Activated CD8-positive, alpha-beta memory T cell treated with anti-CD3 and anti-CD28 coated beads, Interleukin-2, amount 50 U/mL, for 1 hour (primary cell): ENCODE data around the gene ITIH5.
"Not testable (repeated sequence)": the region's sequence is repeated elsewhere in the genome, so short reads cannot be mapped to it uniquely, and the experiment has no call there.

Experiments used
- DNase-seq: peaks from one replicate; pipeline ENCODE4 v3.0.0-alpha.2; 2020; ENCODE audit errors: extremely low read depth

The ITIH5 gene

GRCh38 chr10:7666253-7667023 is at the start of gene ITIH5:
ITIH5 (minus strand) TSS chr10:7666966; CDS start chr10:7666892, 74 bp downstream.
- DNase-seq: no peak

GRCh38 chr10:7715515-7715914 is 48.7 kb upstream of the ITIH5 start:
- no peak for DNase-seq

GRCh38 chr10:7711075-7711474 is 44.3 kb upstream of the ITIH5 start:
- not testable (repeated sequence) for DNase-seq

GRCh38 chr10:7710446-7710845 is 43.7 kb upstream of the ITIH5 start:
- no peak for DNase-seq

GRCh38 chr10:7708832-7709231 is 42.1 kb upstream of the ITIH5 start:
- DNase-seq: no peak

- no peak for DNase-seq
Observed at GRCh38 chr10:7707858-7708622, 41.3 kb upstream of the ITIH5 start.

GRCh38 chr10:7707102-7707501 is 40.3 kb upstream of the ITIH5 start:
- no peak for DNase-seq

- no peak for DNase-seq
Observed at GRCh38 chr10:7706534-7707073, 39.8 kb upstream of the ITIH5 start.

GRCh38 chr10:7705341-7705740 is 38.6 kb upstream of the ITIH5 start:
- DNase-seq: no peak

GRCh38 chr10:7704071-7705016 is 37.6 kb upstream of the ITIH5 start:
- DNase-seq: no peak

- no peak for DNase-seq
Observed at GRCh38 chr10:7703140-7703539, 36.4 kb upstream of the ITIH5 start, which contains the start of gene ITIH2. ITIH2 (plus strand) TSS chr10:7703316; CDS start chr10:7703435, 119 bp downstream.

- DNase-seq: no peak
Observed at GRCh38 chr10:7702288-7702812, 35.6 kb upstream of the ITIH5 start.

GRCh38 chr10:7701158-7701742 is 34.5 kb upstream of the ITIH5 start:
- DNase-seq: no peak

- DNase-seq: no peak
Observed at GRCh38 chr10:7700577-7701125, 33.9 kb upstream of the ITIH5 start.

- no peak for DNase-seq
Observed at GRCh38 chr10:7697426-7697825, 30.7 kb upstream of the ITIH5 start.

GRCh38 chr10:7696545-7696944 is 29.8 kb upstream of the ITIH5 start:
- DNase-seq: no peak

- DNase-seq: not testable (repeated sequence)
Observed at GRCh38 chr10:7693194-7693593, 26.4 kb upstream of the ITIH5 start.

GRCh38 chr10:7692368-7692767 is 25.6 kb upstream of the ITIH5 start:
- DNase-seq: not testable (repeated sequence)

- DNase-seq: not testable (repeated sequence)
Observed at GRCh38 chr10:7690885-7691597, 24.3 kb upstream of the ITIH5 start.

GRCh38 chr10:7689591-7689990 is 22.8 kb upstream of the ITIH5 start:
- no peak for DNase-seq
